K562 (cell line): ENCODE measurements around the gene DTX3. TPM values are rescaled to one million over a fixed set of nuclear protein-coding genes. Genes with fewer than 3 reads are reported as not detected.

ENCODE experiments used
- CCAR2 ChIP-seq: fragments of 200-400 bp; formaldehyde crosslinking; IDR thresholded peaks from 2 replicates; pipeline ENCODE4 v1.6.1; 2017; ENCODE audit warnings: mild to moderate bottlenecking, low read depth, low read length
- DDX20 ChIP-seq: fragments of 450-650 bp; IDR thresholded peaks from 2 replicates; pipeline ENCODE4 v1.6.1; 2016; ENCODE audit warnings: missing genetic modification characterization, low read depth, mild to moderate bottlenecking, missing compliant biosample characterization, moderate library complexity
- E2F3 ChIP-seq: fragments of 250-450 bp; sonication (Bioruptor Pico); IDR thresholded peaks from 2 replicates; pipeline ENCODE4 v1.4.0; 2020; ENCODE audit warnings: mild to moderate bottlenecking
- ELF4 ChIP-seq: fragments of 450-650 bp; formaldehyde crosslinking; IDR thresholded peaks from 2 replicates; pipeline ENCODE4 v1.4.0; 2022; ENCODE audit warnings: missing genetic modification characterization
- EZH2 ChIP-seq: IDR thresholded peaks from 2 replicates; pipeline ENCODE4 v1.6.1; 2012; ENCODE audit warnings: low read depth, mild to moderate bottlenecking, inconsistent platforms, low read length, borderline replicate concordance
- KDM1A ChIP-seq, 2 experiments: fragments of 450-650 bp; IDR thresholded peaks; 2 replicates each; pipeline ENCODE4 v1.6.1; 2016; ENCODE audit warnings: mild to moderate bottlenecking in 2 of 2
- MIER1 ChIP-seq: fragments of 450-650 bp; IDR thresholded peaks from 2 replicates; pipeline ENCODE4 v1.6.1; 2016; ENCODE audit warnings: antibody characterized with exemption, mild to moderate bottlenecking, low read depth
- PTRF ChIP-seq: fragments of 450-650 bp; IDR thresholded peaks from 2 replicates; pipeline ENCODE4 v1.6.1; 2016; ENCODE audit warnings: mild to moderate bottlenecking, missing genetic modification characterization, missing compliant biosample characterization
- STAG1 ChIP-seq: sonication (generic); formaldehyde crosslinking; IDR thresholded peaks from 2 replicates; pipeline ENCODE4 v1.5.0; 2020; ENCODE audit warnings: missing genetic modification reagents, borderline replicate concordance
- TAF1 ChIP-seq: IDR thresholded peaks from 2 replicates; pipeline ENCODE4 v1.6.1; 2011; ENCODE audit warnings: mild to moderate bottlenecking, low read length, moderate library complexity; ENCODE audit not compliant: insufficient read depth, control insufficient read depth, severe bottlenecking; ENCODE audit errors: extremely low read depth
- TCF7L2 ChIP-seq: fragments of 150-350 bp; IDR thresholded peaks from 2 replicates; pipeline ENCODE4 v1.6.1; 2016; ENCODE audit warnings: low read depth, mild to moderate bottlenecking, low read length, moderate library complexity
- YY1 ChIP-seq, 3 experiments: IDR thresholded peaks; 2 replicates each; pipeline ENCODE4 v1.6.1; 2011; ENCODE audit warnings: low read length in 2 of 3, mild to moderate bottlenecking in 2 of 3, moderate library complexity in 2 of 3, borderline replicate concordance in 1 of 3, control low read depth in 1 of 3, low read depth in 1 of 3; ENCODE audit not compliant: insufficient read depth in 3 of 3, insufficient replicate concordance in 2 of 3, control insufficient read depth in 1 of 3, insufficient read length in 1 of 3; ENCODE audit errors: extremely low read depth in 1 of 3
- ZNF217 ChIP-seq: sonication (generic); formaldehyde crosslinking; IDR thresholded peaks from 2 replicates; pipeline ENCODE4 v1.8.0; 2022; ENCODE audit warnings: mild to moderate bottlenecking, missing genetic modification reagents
- ZNF274 ChIP-seq: IDR thresholded peaks from 2 replicates; pipeline ENCODE4 v1.6.1; 2011; ENCODE audit warnings: low read depth, mild to moderate bottlenecking, low read length, moderate library complexity, borderline replicate concordance
- ZNF77 ChIP-seq: fragments of 250-450 bp; sonication (Bioruptor Pico); IDR thresholded peaks from 2 replicates; pipeline ENCODE4 v1.5.0; 2020
- polyA plus RNA-seq, 8 experiments: library from polyadenylated mRNA; depleted of rRNA in 4 of 8; stranded (reverse) in 5 of 8; unstranded in 3 of 8; fragments of >200 nt; fragmentation: Nextera tagmentation in 2 of 8; fragmentation: Illumina TruSeq in 1 of 8; extraction: Ambion mirVana in 2 of 8; extraction: Trizol in 1 of 8; gene quantifications; 2 replicates each; pipeline versions ENCODE4 v1.2.1 to v1.2.3, GENCODE V29; 2011 to 2014; ENCODE audit warnings: inconsistent platforms in 1 of 8, missing spikeins in 1 of 8
- total RNA-seq, 7 experiments: library from RNA; depleted of rRNA in 6 of 7; stranded (reverse); fragments of >200 nt in 6 of 7; fragmentation: Illumina TruSeq in 2 of 7; extraction: Trizol in 2 of 7; gene quantifications; 2 replicates each; pipeline versions ENCODE4 v1.2.1 to v1.2.3, GENCODE V29; 2011 to 2021; ENCODE audit warnings: low replicate concordance in 1 of 7
- TF ChIP-seq, protein P1 (sequence below): sonication (generic); formaldehyde crosslinking; IDR thresholded peaks from 2 replicates; pipeline ENCODE4 v1.8.0; 2022; ENCODE audit warnings: mild to moderate bottlenecking, missing genetic modification reagents
- TF ChIP-seq, protein P2 (sequence below): sonication (generic); formaldehyde crosslinking; IDR thresholded peaks from 2 replicates; pipeline ENCODE4 v1.8.1; 2022; ENCODE audit warnings: missing genetic modification reagents
- TF ChIP-seq, protein P3 (sequence below): fragments of 450-650 bp; IDR thresholded peaks from 2 replicates; pipeline ENCODE4 v1.7.0; 2016; ENCODE audit warnings: borderline replicate concordance
- TF ChIP-seq, protein P4 (sequence below): IDR thresholded peaks from 2 replicates; pipeline ENCODE4 v1.6.1; 2011; ENCODE audit warnings: borderline replicate concordance, low read depth, mild to moderate bottlenecking, moderate library complexity, low read length; ENCODE audit not compliant: insufficient read depth, poor library complexity, severe bottlenecking

DTX3 gene
- total and polyA plus RNA-seq, 9 of the 15 experiments (the other 6 are each of a cell fraction or from before 2014, with no cell fraction given), result 0.03 to 0.09 (median 0.06) TPM; not detected in 6

DNA sequence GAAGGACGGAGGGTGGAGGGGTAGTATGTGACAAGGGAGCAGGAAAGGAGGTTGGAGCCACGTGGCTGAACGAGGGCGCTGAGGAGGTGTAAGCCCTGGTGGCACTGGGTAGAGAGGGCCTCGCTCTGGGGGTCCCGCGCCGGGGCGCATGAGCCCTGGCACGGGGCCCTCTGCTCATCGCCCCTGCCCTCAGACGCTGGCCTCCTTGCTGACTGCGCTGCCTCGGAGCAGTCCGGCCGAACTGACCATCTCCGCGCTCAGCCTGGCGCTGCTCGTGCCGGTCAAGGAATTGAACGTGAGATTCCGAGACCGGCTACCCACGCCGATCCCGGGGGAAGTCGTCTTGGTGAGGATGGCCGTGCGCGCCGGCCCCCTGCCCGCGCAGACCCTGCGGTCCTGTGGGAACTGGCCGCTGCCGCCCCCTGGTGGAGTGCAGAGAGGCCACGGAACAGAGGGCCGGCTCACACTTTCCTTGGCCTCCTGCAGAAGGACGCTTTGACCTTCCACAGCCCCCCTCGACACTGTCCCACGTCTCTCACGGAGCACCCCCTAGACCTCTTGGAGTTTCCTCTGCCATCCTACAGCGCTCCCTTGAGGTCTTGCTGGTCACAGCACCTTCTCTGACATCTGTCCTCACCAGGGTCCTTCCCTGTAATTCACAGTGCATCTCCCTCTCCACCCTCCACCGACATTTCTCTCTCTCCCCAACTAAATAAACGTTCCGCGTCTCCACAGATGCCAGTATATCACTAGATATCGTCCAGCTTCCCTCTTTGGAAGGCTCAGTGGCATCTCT lies 17.1 kb downstream of the DTX3 start (continued):
- TF ChIP-seq KDM1A (IDR thresholded peaks at IDR 0.05) (no peak), ZNF274 (no peak), ZNF77 (CRISPR knock-in tag) (no peak), ELF4 (0 out of 2 replicates have a peak, but pooled peaks have one; percentile 19), E2F3 (CRISPR knock-in tag) (no peak), EZH2 (no peak), TCF7L2 (no peak), DDX20 (tag) (no peak), TAF1 (peak; percentile 8), PTRF (tag) (no peak), MIER1 (no peak), ZNF217 (CRISPR knock-in tag) (no peak), YY1 (IDR thresholded peaks at IDR 0.05; ENCODE audit: borderline replicate concordance in 1 of 3, control insufficient read depth in 1 of 3, extremely low read depth in 1 of 3, insufficient read depth in 3 of 3, insufficient read length in 1 of 3, insufficient replicate concordance in 2 of 3, low read depth in 1 of 3, low read length in 2 of 3) (peak in 1 of 3 experiments; percentile 32), STAG1 (peak; percentile 56; the same call in 1 of the 2 replicates), CCAR2 (no peak)
- TF ChIP-seq, protein P1, sequence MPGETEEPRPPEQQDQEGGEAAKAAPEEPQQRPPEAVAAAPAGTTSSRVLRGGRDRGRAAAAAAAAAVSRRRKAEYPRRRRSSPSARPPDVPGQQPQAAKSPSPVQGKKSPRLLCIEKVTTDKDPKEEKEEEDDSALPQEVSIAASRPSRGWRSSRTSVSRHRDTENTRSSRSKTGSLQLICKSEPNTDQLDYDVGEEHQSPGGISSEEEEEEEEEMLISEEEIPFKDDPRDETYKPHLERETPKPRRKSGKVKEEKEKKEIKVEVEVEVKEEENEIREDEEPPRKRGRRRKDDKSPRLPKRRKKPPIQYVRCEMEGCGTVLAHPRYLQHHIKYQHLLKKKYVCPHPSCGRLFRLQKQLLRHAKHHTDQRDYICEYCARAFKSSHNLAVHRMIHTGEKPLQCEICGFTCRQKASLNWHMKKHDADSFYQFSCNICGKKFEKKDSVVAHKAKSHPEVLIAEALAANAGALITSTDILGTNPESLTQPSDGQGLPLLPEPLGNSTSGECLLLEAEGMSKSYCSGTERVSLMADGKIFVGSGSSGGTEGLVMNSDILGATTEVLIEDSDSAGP (CRISPR knock-in tag), result no peak
- TF ChIP-seq, protein P2, sequence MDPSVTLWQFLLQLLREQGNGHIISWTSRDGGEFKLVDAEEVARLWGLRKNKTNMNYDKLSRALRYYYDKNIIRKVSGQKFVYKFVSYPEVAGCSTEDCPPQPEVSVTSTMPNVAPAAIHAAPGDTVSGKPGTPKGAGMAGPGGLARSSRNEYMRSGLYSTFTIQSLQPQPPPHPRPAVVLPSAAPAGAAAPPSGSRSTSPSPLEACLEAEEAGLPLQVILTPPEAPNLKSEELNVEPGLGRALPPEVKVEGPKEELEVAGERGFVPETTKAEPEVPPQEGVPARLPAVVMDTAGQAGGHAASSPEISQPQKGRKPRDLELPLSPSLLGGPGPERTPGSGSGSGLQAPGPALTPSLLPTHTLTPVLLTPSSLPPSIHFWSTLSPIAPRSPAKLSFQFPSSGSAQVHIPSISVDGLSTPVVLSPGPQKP (CRISPR knock-in tag), result no peak
- TF ChIP-seq, protein P3, sequence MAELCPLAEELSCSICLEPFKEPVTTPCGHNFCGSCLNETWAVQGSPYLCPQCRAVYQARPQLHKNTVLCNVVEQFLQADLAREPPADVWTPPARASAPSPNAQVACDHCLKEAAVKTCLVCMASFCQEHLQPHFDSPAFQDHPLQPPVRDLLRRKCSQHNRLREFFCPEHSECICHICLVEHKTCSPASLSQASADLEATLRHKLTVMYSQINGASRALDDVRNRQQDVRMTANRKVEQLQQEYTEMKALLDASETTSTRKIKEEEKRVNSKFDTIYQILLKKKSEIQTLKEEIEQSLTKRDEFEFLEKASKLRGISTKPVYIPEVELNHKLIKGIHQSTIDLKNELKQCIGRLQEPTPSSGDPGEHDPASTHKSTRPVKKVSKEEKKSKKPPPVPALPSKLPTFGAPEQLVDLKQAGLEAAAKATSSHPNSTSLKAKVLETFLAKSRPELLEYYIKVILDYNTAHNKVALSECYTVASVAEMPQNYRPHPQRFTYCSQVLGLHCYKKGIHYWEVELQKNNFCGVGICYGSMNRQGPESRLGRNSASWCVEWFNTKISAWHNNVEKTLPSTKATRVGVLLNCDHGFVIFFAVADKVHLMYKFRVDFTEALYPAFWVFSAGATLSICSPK, result no peak
- TF ChIP-seq, protein P4, sequence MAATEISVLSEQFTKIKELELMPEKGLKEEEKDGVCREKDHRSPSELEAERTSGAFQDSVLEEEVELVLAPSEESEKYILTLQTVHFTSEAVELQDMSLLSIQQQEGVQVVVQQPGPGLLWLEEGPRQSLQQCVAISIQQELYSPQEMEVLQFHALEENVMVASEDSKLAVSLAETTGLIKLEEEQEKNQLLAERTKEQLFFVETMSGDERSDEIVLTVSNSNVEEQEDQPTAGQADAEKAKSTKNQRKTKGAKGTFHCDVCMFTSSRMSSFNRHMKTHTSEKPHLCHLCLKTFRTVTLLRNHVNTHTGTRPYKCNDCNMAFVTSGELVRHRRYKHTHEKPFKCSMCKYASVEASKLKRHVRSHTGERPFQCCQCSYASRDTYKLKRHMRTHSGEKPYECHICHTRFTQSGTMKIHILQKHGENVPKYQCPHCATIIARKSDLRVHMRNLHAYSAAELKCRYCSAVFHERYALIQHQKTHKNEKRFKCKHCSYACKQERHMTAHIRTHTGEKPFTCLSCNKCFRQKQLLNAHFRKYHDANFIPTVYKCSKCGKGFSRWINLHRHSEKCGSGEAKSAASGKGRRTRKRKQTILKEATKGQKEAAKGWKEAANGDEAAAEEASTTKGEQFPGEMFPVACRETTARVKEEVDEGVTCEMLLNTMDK, result peak; percentile 74
